Measurements from ENCODE around the gene C15orf39. TPM values are rescaled to one million over a fixed set of nuclear protein-coding genes. Genes with fewer than 3 reads are reported as not detected.

The C15orf39 gene
- total and polyA plus RNA-seq, 9 of the 15 experiments (the other 6 are each of a cell fraction or from before 2014, with no cell fraction given) = 0.31 to 29.8 (median 4.4) TPM

- no TSS peak for BruUV-seq (replicated peaks)
- intact Hi-C loops (cut with micrococcal nuclease) = loop anchor here (10.0 kb wide), 2 partner anchors 254 to 434 kb away; partner anchors contain the start of gene RPP25
- Histone ChIP-seq H3K4me2 (ENCODE audit: insufficient read depth, low read length) (no peak overlapping the region), H3K4me1 (replicated peaks in 1 of 2; ENCODE audit: control insufficient read depth in 2 of 2, insufficient read depth in 2 of 2, low read length in 2 of 2) (peaks cover 14 to 26% of the 10 kb centered on the region in 2 experiments; a peak in 4 of 5 replicates), H3K79me2 (ENCODE audit: control insufficient read depth, insufficient read depth, low read length) (peaks cover 64% of the 10 kb centered on the region), H3K4me3 (no peak overlapping the region), H3K9ac (ENCODE audit: insufficient read depth in 1 of 2, low read depth in 2 of 2, low read length in 2 of 2) (no peak overlapping the region), H3K36me3 (ENCODE audit: control insufficient read depth, insufficient read depth, low read length) (peaks cover 79% of the 10 kb centered on the region; the same call in 2 of the 3 replicates), H3K27me3 (ENCODE audit: control insufficient read depth in 2 of 2, insufficient read depth in 2 of 2, low read length in 2 of 2) (no peaks in the 10 kb centered on the region), H4K20me1 (replicated peaks; ENCODE audit: control insufficient read depth, insufficient read depth, low read length) (peaks cover 87% of the 10 kb centered on the region), H3K9me1 (ENCODE audit: control insufficient read depth, insufficient read depth, low read length) (peaks cover 18% of the 10 kb centered on the region), H3K9me3 (replicated peaks; ENCODE audit: control insufficient read depth, insufficient read depth, low read depth, low read length) (no peaks in the 10 kb centered on the region), H3K27ac (ENCODE audit: extremely low read depth, low read depth, low read length) (no peak overlapping the region), H2AFZ (ENCODE audit: low read depth, low read length) (no peak overlapping the region)
- DNase-seq (ENCODE audit: extremely low read depth in 1 of 4, low spot score in 3 of 4) = no peak
- no peak for ATAC-seq
- TF ChIP-seq MTA3 (IDR thresholded peaks at IDR 0.05; ENCODE audit: borderline replicate concordance) (peak; percentile 51), NFIX (CRISPR knock-in tag; IDR thresholded peaks at IDR 0.05; ENCODE audit: low read depth) (peak; percentile 49; the same call in 1 of the 2 replicates), NFIC (IDR thresholded peaks at IDR 0.05) (peak; percentile 87), RBM22 (IDR thresholded peaks at IDR 0.05; ENCODE audit: low read depth, low read length, poor library complexity, severe bottlenecking) (peak; percentile 73), NR2F6 (CRISPR knock-in tag; IDR thresholded peaks at IDR 0.05) (no peak), HLTF (IDR thresholded peaks at IDR 0.05) (no peak), ASH1L (IDR thresholded peaks at IDR 0.05; ENCODE audit: borderline replicate concordance, low read depth, partially characterized antibody) (no peak), RBFOX2 (IDR thresholded peaks at IDR 0.05; ENCODE audit: low read depth, low read length) (peak; percentile 70), POLR2G (IDR thresholded peaks at IDR 0.05; ENCODE audit: low read depth, low read length) (peak; percentile 65), ZBTB33 (CRISPR knock-in tag; IDR thresholded peaks at IDR 0.05) (0 out of 2 replicates have a peak, but pooled peaks have one; percentile 56)
- WGBS (ENCODE audit: insufficient coverage, low coverage, missing lambda C conversion rate) = 96% methylated on average over 28 of the region's 32 CpGs
- ChIA-PET POLR2A (interaction anchor here (0.5 to 2.6 kb wide), 12 partner anchors 10 to 521 kb away, joined by 3 to 18 read pairs (median 4); partner anchors contain the start of gene PPCDC), CTCF (ENCODE audit: low intra/inter-chr PET ratio) (no interaction called here)
- in situ Hi-C loops (cut with MboI) = no loop called here
- FAIRE-seq = no peak
Measured at GRCh38 chr15:75208501-75209288, 7.0 kb downstream of the C15orf39 start.
